OCI-LY3 (cell line): Measurements from ENCODE around the gene TTPAL.

Experiments used
- CTCF ChIP-seq: fragments of 200-600, 300-600 bp; sonication (generic); IDR thresholded peaks from 2 replicates; pipeline ENCODE4 v1.5.1; 2014; ENCODE audit warnings: antibody characterized with exemption, low read length, low read depth
- EZH2phosphoT487 ChIP-seq: fragments of 200-600 bp; shearing (Covaris generic); IDR thresholded peaks from 2 replicates; pipeline ENCODE4 v1.6.1; 2018; ENCODE audit warnings: antibody characterized with exemption, mixed run types, low read depth

- no peak for TF ChIP-seq CTCF
- no peak for TF ChIP-seq EZH2phosphoT487
Observed at GRCh38 chr20:44435630-44436335, 39.9 kb upstream of the TTPAL start.
